ENCODE measurements around the gene TMEM205. TPM values are rescaled to one million over a fixed set of nuclear protein-coding genes. Genes with fewer than 3 reads are reported as not detected.

TMEM205 gene
- total and polyA plus RNA-seq, 2 of the 13 experiments (the other 11 are each of a cell fraction or from before 2014, with no cell fraction given) = 45.5 to 98.7 TPM

- in situ Hi-C loops (cut with HindIII; ENCODE audit: extremely low pct_ligation_motif_present, low pct_unique_long_range_greater_than_20kb) = no loop called here
- no peak for FAIRE-seq
These were observed 24.7 kb upstream of the TMEM205 start for GRCh38 chr19:11370744-11371143.

DNA sequence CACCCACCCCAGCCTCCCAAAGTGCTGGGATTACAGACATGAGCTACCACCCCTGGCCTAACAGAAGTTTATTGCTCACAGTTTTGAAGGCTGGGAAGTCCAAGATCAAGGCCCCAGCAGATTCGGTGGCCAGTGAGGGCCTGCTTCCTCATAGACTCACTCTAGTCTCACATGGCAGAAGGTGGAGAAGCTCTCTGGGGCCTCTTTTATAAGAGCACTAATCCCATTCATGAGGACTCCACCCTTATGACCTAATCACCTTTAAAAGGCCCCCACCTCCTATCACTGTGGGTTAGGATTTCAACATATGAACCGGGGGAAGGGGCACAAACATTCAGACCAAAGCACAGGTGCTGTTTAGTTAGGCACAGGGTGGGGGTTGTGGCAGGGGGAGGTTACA, 21.5 kb upstream of the TMEM205 start:
- CTCF ChIA-PET (ENCODE audit: low intra/inter-chr PET ratio, low total read pairs) = no interaction called here
- no peak for FAIRE-seq

More at GRCh38 chr19:11370744-11371143, 24.7 kb upstream of the TMEM205 start:
- intact Hi-C loops (cut with micrococcal nuclease; ENCODE audit: unreplicated experiment) = no loop called here
- TF ChIP-seq THYN1 (CRISPR knock-in tag; IDR thresholded peaks at IDR 0.05; ENCODE audit: borderline replicate concordance, low read depth) (no peak), HIVEP1 (CRISPR knock-in tag; IDR thresholded peaks at IDR 0.05) (no peak), ZFP36 (IDR thresholded peaks at IDR 0.05; ENCODE audit: borderline replicate concordance, low read depth, low read length, partially characterized antibody) (no peak), SRSF4 (IDR thresholded peaks at IDR 0.05; ENCODE audit: low read depth, low read length, poor library complexity, severe bottlenecking) (no peak), CHD4 (IDR thresholded peaks at IDR 0.05; ENCODE audit: borderline replicate concordance, low read length) (no peak)
- peaks cover 3 to 18% of the 10 kb centered on the region in 2 experiments; a peak in 3 of 5 replicates for H3K36me3 ChIP-seq (replicated peaks in 1 of 2; ENCODE audit: control insufficient read depth in 1 of 2, insufficient read depth in 2 of 2, low read length in 2 of 2)
- ChIA-PET CTCF (ENCODE audit: low intra/inter-chr PET ratio, low total read pairs) (no interaction called here), POLR2A (no interaction called here)
- H4K20me1 ChIP-seq (ENCODE audit: insufficient read depth, low read length) = no peaks in the 10 kb centered on the region
- no peaks in the 10 kb centered on the region for H3K9me3 ChIP-seq (ENCODE audit: low read length)
- H3K4me2 ChIP-seq (ENCODE audit: low read depth, low read length) = no peak overlapping the region
- H3K79me2 ChIP-seq (ENCODE audit: insufficient read depth, low read length) = peaks cover 9% of the 10 kb centered on the region
- H2AFZ ChIP-seq (ENCODE audit: low read length) = no peak overlapping the region
- H3K4me3 ChIP-seq (replicated peaks in 1 of 3; ENCODE audit: insufficient read depth in 1 of 3, low read depth in 2 of 3, low read length in 3 of 3) = no peak overlapping the region
- no peak overlapping the region for H3K27ac ChIP-seq (ENCODE audit: extremely low read length, insufficient read depth, low read length)
- WGBS (ENCODE audit: low lambda C conversion rate) = 94% methylated on average over 2 of the region's 2 CpGs
- H3K27me3 ChIP-seq (ENCODE audit: control insufficient read depth in 1 of 2, insufficient read depth in 2 of 2, low read length in 2 of 2) = no peaks in the 10 kb centered on the region; a peak in 1 of 5 replicates
- H3K9ac ChIP-seq (ENCODE audit: insufficient read depth, low read depth, low read length) = no peak overlapping the region
- H3K4me1 ChIP-seq (ENCODE audit: insufficient read depth, low read length) = peaks cover 17% of the 10 kb centered on the region
- DNase-seq (ENCODE audit: low spot score) = no peak
- no peak for ATAC-seq
- BruUV-seq (replicated peaks) = no TSS peak

More for the DNA sequence above, 21.5 kb upstream of the TMEM205 start:
- H3K36me3 ChIP-seq (replicated peaks in 1 of 2; ENCODE audit: control insufficient read depth in 1 of 2, insufficient read depth in 2 of 2, low read length in 2 of 2) = peaks cover 7 to 18% of the 10 kb centered on the region in 2 experiments; a peak in 3 of 5 replicates
- no peak for TF ChIP-seq ZNF619 (CRISPR knock-in tag; IDR thresholded peaks at IDR 0.05)
- intact Hi-C loops (cut with micrococcal nuclease; ENCODE audit: unreplicated experiment) (no loop called here), in situ Hi-C loops (cut with HindIII; ENCODE audit: extremely low pct_ligation_motif_present, low pct_unique_long_range_greater_than_20kb) (no loop called here)
- POLR2A ChIA-PET = no interaction called here
- H3K27ac ChIP-seq (ENCODE audit: extremely low read length, insufficient read depth, low read length) = no peak overlapping the region
- no peaks in the 10 kb centered on the region for H4K20me1 ChIP-seq (ENCODE audit: insufficient read depth, low read length)
- no peak overlapping the region for H3K4me2 ChIP-seq (ENCODE audit: low read depth, low read length)
- H3K27me3 ChIP-seq (ENCODE audit: control insufficient read depth in 1 of 2, insufficient read depth in 2 of 2, low read length in 2 of 2) = no peaks in the 10 kb centered on the region
- H3K9ac ChIP-seq (ENCODE audit: insufficient read depth, low read depth, low read length) = no peak overlapping the region
- DNase-seq (ENCODE audit: low spot score) = no peak
- H3K4me1 ChIP-seq (ENCODE audit: insufficient read depth, low read length) = 0 out of 2 replicates have a peak, but pooled peaks cover 4% of the 10 kb centered on the region
- 45% methylated on average over 1 of the region's 2 CpGs for WGBS (ENCODE audit: low lambda C conversion rate)
- no peaks in the 10 kb centered on the region for H3K79me2 ChIP-seq (ENCODE audit: insufficient read depth, low read length)
- no peaks in the 10 kb centered on the region for H3K9me3 ChIP-seq (ENCODE audit: low read length)
- no peak overlapping the region for H3K4me3 ChIP-seq (replicated peaks in 1 of 3; ENCODE audit: insufficient read depth in 1 of 3, low read depth in 2 of 3, low read length in 3 of 3)
- no peak overlapping the region for H2AFZ ChIP-seq (ENCODE audit: low read length)
- BruUV-seq (replicated peaks) = no TSS peak
- ATAC-seq = no peak
